Cardiac fibroblast (primary cell): ENCODE results near the gene KLHL24.
"Not testable (repeated sequence)": the region's sequence is repeated elsewhere in the genome, so short reads cannot be mapped to it uniquely, and the experiment has no call there.

ENCODE experiments used
- DNase-seq, 2 donors: peaks; one replicate each; pipeline versions ENCODE4 v3.0.0 to v3.0.0-alpha.2; 2010; ENCODE audit warnings: low read depth in 2 of 2
- H3K4me3 ChIP-seq, 2 donors: replicated peaks in 1 of 2; 1 replicate in 1 of 2; 2 replicates in 1 of 2; pipeline ENCODE4 v1.5.1; 2011; ENCODE audit warnings: low read depth in 2 of 2, low read length in 2 of 2, mild to moderate bottlenecking in 2 of 2, moderate library complexity in 1 of 2
- CTCF ChIP-seq: IDR thresholded peaks from one replicate; pipeline ENCODE4 v1.5.1; 2011; ENCODE audit warnings: low read depth, mild to moderate bottlenecking, low read length, inconsistent platforms

KLHL24 gene

GRCh38 chr3:183697610-183698317 lies 62.3 kb downstream of the KLHL24 start, which contains the start of gene YEATS2:
TSS of gene YEATS2 (plus strand) at chr3:183697797. CDS start at chr3:183715163, 17,366 bp downstream.
- no peak for TF ChIP-seq CTCF
- peak; percentile 53 to 73 for DNase-seq
- H3K4me3 ChIP-seq, result peak within 1 kb of the TSS; percentile 72 to 92

- H3K4me3 ChIP-seq, result peak overlapping the region; percentile 72 to 92
- DNase-seq, result peak; percentile 39 to 53
- no peak for TF ChIP-seq CTCF
These were observed 62.9 kb downstream of the KLHL24 start for GRCh38 chr3:183698318-183698751.

GRCh38 chr3:183698756-183699155 lies 63.3 kb downstream of the KLHL24 start:
- peak overlapping the region; percentile 72 to 92 for H3K4me3 ChIP-seq
- DNase-seq, result peak; percentile 46 to 49
- TF ChIP-seq CTCF, result no peak

GRCh38 chr3:183699238-183699947 lies 64.0 kb downstream of the KLHL24 start:
- peak overlapping the region; percentile 72 to 92 for H3K4me3 ChIP-seq
- no peak for TF ChIP-seq CTCF

GRCh38 chr3:183701744-183702143 lies 66.3 kb downstream of the KLHL24 start:
- DNase-seq, result no peak
- no peak overlapping the region for H3K4me3 ChIP-seq
- no peak for TF ChIP-seq CTCF

More at GRCh38 chr3:183699238-183699947, 64.0 kb downstream of the KLHL24 start:
- no peak for DNase-seq

- DNase-seq, H3K4me3 ChIP-seq: not testable (repeated sequence)
These were observed 68.5 kb downstream of the KLHL24 start for GRCh38 chr3:183703892-183704291.

GRCh38 chr3:183710231-183710630 lies 74.8 kb downstream of the KLHL24 start:
- TF ChIP-seq CTCF, result no peak
- no peak overlapping the region for H3K4me3 ChIP-seq
- no peak for DNase-seq
